GM21515 (cell line): ENCODE results near the gene STK24.

Experiments used
- ATAC-seq: cut with Tn5 transposase; IDR thresholded peaks from one replicate; pipeline ENCODE4 v1.9.1; 2021; ENCODE audit not compliant: unreplicated experiment

The STK24 gene

GRCh38 chr13:98557937-98558792, 18.7 kb downstream of the STK24 start:
- ATAC-seq = no peak

GRCh38 chr13:98556968-98557631, 19.8 kb downstream of the STK24 start:
- no peak for ATAC-seq

GRCh38 chr13:98556142-98556816, 20.6 kb downstream of the STK24 start:
- no peak for ATAC-seq

- peak; percentile 68 for ATAC-seq
These were observed 27.1 kb downstream of the STK24 start for GRCh38 chr13:98549728-98550317.

- no peak for ATAC-seq
These were observed 27.7 kb downstream of the STK24 start for GRCh38 chr13:98549006-98549727.

GRCh38 chr13:98548230-98548629, 28.7 kb downstream of the STK24 start:
- no peak for ATAC-seq

- no peak for ATAC-seq
These were observed 29.5 kb downstream of the STK24 start for GRCh38 chr13:98547455-98547854.

GRCh38 chr13:98546402-98546801, 30.5 kb downstream of the STK24 start:
- no peak for ATAC-seq

GRCh38 chr13:98544104-98544710, 32.7 kb downstream of the STK24 start:
- no peak for ATAC-seq

- ATAC-seq = no peak
These were observed 33.4 kb downstream of the STK24 start for GRCh38 chr13:98543378-98544103.

GRCh38 chr13:98542568-98543377, 34.1 kb downstream of the STK24 start:
- ATAC-seq = peak; percentile 46

- ATAC-seq = no peak
These were observed 35.2 kb downstream of the STK24 start for GRCh38 chr13:98541701-98542203.

GRCh38 chr13:98541191-98541590, 35.7 kb downstream of the STK24 start:
- ATAC-seq = no peak

GRCh38 chr13:98540476-98540875, 36.4 kb downstream of the STK24 start:
- no peak for ATAC-seq

GRCh38 chr13:98539666-98540065, 37.2 kb downstream of the STK24 start:
- no peak for ATAC-seq

- no peak for ATAC-seq
These were observed 38.0 kb downstream of the STK24 start for GRCh38 chr13:98538876-98539275.

GRCh38 chr13:98537740-98538139, 39.2 kb downstream of the STK24 start:
- no peak for ATAC-seq

GRCh38 chr13:98537306-98537705, 39.6 kb downstream of the STK24 start:
- ATAC-seq = no peak

- ATAC-seq = no peak
These were observed 40.2 kb downstream of the STK24 start for GRCh38 chr13:98536729-98537128.
